NB4 (cell line): Measurements from ENCODE around the gene GMDS.
A peak's percentile ranks its signal among the peaks of the same experiment; 100 is the strongest.

Experiments used
- DNase-seq: peaks from one replicate; pipeline ENCODE4 v3.0.0; 2010; ENCODE audit warnings: low read depth
- H3K4me3 ChIP-seq: one replicate; pipeline ENCODE4 v1.5.1; 2011; ENCODE audit warnings: mild to moderate bottlenecking, low read depth, low read length, moderate library complexity
- CTCF ChIP-seq: IDR thresholded peaks from one replicate; pipeline ENCODE4 v1.5.1; 2012; ENCODE audit warnings: low read depth, low read length
- MAX ChIP-seq: IDR thresholded peaks from 2 replicates; pipeline ENCODE4 v1.6.1; 2011; ENCODE audit warnings: low read depth, low read length
- MYC ChIP-seq: IDR thresholded peaks from 2 replicates; pipeline ENCODE4 v1.6.1; 2011; ENCODE audit warnings: low read depth, low read length
- POLR2A ChIP-seq: IDR thresholded peaks from 2 replicates; pipeline ENCODE4 v1.6.1; 2011; ENCODE audit warnings: mild to moderate bottlenecking; ENCODE audit not compliant: insufficient read length; ENCODE audit errors: extremely low read depth

GMDS gene

GRCh38 chr6:2162079-2162445 is 83.3 kb downstream of the GMDS start:
- no peak for DNase-seq
- no peak overlapping the region for H3K4me3 ChIP-seq
- no peak for TF ChIP-seq MYC
- no peak for TF ChIP-seq MAX
- no peak for TF ChIP-seq POLR2A
- TF ChIP-seq CTCF = no peak

GRCh38 chr6:2158596-2159271 is 86.7 kb downstream of the GMDS start:
- peak; percentile 28 for TF ChIP-seq CTCF
- TF ChIP-seq POLR2A = no peak
- TF ChIP-seq MYC = no peak
- no peak for TF ChIP-seq MAX
- no peak overlapping the region for H3K4me3 ChIP-seq
- peak; percentile 30 for DNase-seq

- no peak overlapping the region for H3K4me3 ChIP-seq
- TF ChIP-seq CTCF (no peak), POLR2A (no peak), MYC (no peak), MAX (no peak)
- no peak for DNase-seq
These were observed 87.8 kb downstream of the GMDS start for GRCh38 chr6:2157441-2158127.

- no peak overlapping the region for H3K4me3 ChIP-seq
- TF ChIP-seq MYC (no peak), CTCF (no peak), MAX (no peak), POLR2A (no peak)
- DNase-seq = no peak
These were observed 90.2 kb downstream of the GMDS start for GRCh38 chr6:2155206-2155605.

- DNase-seq = no peak
- no peak overlapping the region for H3K4me3 ChIP-seq
- no peak for TF ChIP-seq MAX
- no peak for TF ChIP-seq MYC
- TF ChIP-seq POLR2A = no peak
- TF ChIP-seq CTCF = no peak
These were observed 95.9 kb downstream of the GMDS start for GRCh38 chr6:2149361-2150006.
